Hepatocyte (in vitro differentiated cells): ENCODE results near the gene NCF2. TPM values are rescaled to one million over a fixed set of nuclear protein-coding genes. Genes with fewer than 3 reads are reported as not detected.
"Not testable (repeated sequence)": the region's sequence is repeated elsewhere in the genome, so short reads cannot be mapped to it uniquely, and the experiment has no call there.

Source experiments
- DNase-seq: peaks from one replicate; pipeline ENCODE4 v3.0.0-alpha.2; 2016; ENCODE audit warnings: low spot score
- H2AFZ ChIP-seq: fragments of 200-600 bp; sonication (generic); 2 replicates; pipeline ENCODE4 v1.6.0; 2016; ENCODE audit warnings: antibody characterized with exemption, mild to moderate bottlenecking
- H3K27ac ChIP-seq: fragments of 200-600 bp; sonication (generic); 2 replicates; pipeline ENCODE4 v1.5.1; 2016; ENCODE audit warnings: mild to moderate bottlenecking
- H3K27me3 ChIP-seq: fragments of 200-600 bp; sonication (generic); 2 replicates; pipeline ENCODE4 v1.6.1; 2016
- H3K36me3 ChIP-seq: fragments of 200-600 bp; sonication (generic); replicated peaks from 2 replicates; pipeline ENCODE4 v1.5.1; 2016; ENCODE audit warnings: low read depth; ENCODE audit not compliant: insufficient read depth
- H3K4me1 ChIP-seq: fragments of 200-600 bp; sonication (generic); 2 replicates; pipeline ENCODE4 v1.5.1; 2016; ENCODE audit warnings: mild to moderate bottlenecking, moderate library complexity; ENCODE audit not compliant: insufficient read depth
- H3K4me2 ChIP-seq: fragments of 200-600 bp; sonication (generic); 2 replicates; pipeline ENCODE4 v1.6.0; 2016
- H3K4me3 ChIP-seq: fragments of 200-600 bp; sonication (generic); 2 replicates; pipeline ENCODE4 v1.5.1; 2016; ENCODE audit warnings: mild to moderate bottlenecking
- H3K79me2 ChIP-seq: fragments of 200-600 bp; sonication (generic); 2 replicates; pipeline ENCODE4 v1.6.0; 2017; ENCODE audit warnings: mild to moderate bottlenecking
- H3K9me2 ChIP-seq: fragments of 200-600 bp; sonication (generic); replicated peaks from 2 replicates; pipeline ENCODE4 v1.6.0; 2017; ENCODE audit warnings: mild to moderate bottlenecking; ENCODE audit not compliant: insufficient read depth
- H3K9me3 ChIP-seq: fragments of 200-600 bp; sonication (generic); 2 replicates; pipeline ENCODE4 v1.5.1; 2016; ENCODE audit warnings: low read depth, mild to moderate bottlenecking
- H4K20me1 ChIP-seq: fragments of 200-600 bp; sonication (generic); 2 replicates; pipeline ENCODE4 v1.6.0; 2016; ENCODE audit warnings: mild to moderate bottlenecking; ENCODE audit not compliant: insufficient read depth, poor library complexity, severe bottlenecking
- CTCF ChIP-seq: fragments of 200-600 bp; sonication (generic); IDR thresholded peaks from 2 replicates; pipeline ENCODE4 v1.5.1; 2016; ENCODE audit warnings: antibody characterized with exemption, mild to moderate bottlenecking; ENCODE audit not compliant: poor library complexity
- EZH2 ChIP-seq: fragments of 200-600 bp; sonication (generic); IDR thresholded peaks from 2 replicates; pipeline ENCODE4 v1.6.1; 2016; ENCODE audit warnings: antibody characterized with exemption, mild to moderate bottlenecking, borderline replicate concordance
- EZH2phosphoT487 ChIP-seq: fragments of 200-600 bp; sonication (generic); IDR thresholded peaks from one replicate; pipeline ENCODE4 v1.6.1; 2018; ENCODE audit warnings: antibody characterized with exemption, mild to moderate bottlenecking, low read depth, moderate library complexity; ENCODE audit not compliant: unreplicated experiment, severe bottlenecking
- WGBS: methylation state at CpG from one replicate; pipeline ENCODE4 v1.1.6; 2016; ENCODE audit warnings: low lambda C conversion rate; ENCODE audit errors: missing lambda C conversion rate; 5-methylcytosine and 5-hydroxymethylcytosine counted together
- polyA plus RNA-seq: library from polyadenylated mRNA; unstranded; fragments of >200 nt; fragmentation: Nextera tagmentation; extraction: Ambion mirVana; gene quantifications from 2 replicates; pipeline ENCODE4 v1.2.1, GENCODE V29; 2016
- total RNA-seq: library from RNA; depleted of rRNA; stranded (reverse); fragments of >200 nt; gene quantifications from 2 replicates; pipeline ENCODE4 v1.2.3, GENCODE V29; 2014

Gene NCF2
- total and polyA plus RNA-seq, 2 experiments from 2014 or later = 3.1 to 13.7 TPM

DNA sequence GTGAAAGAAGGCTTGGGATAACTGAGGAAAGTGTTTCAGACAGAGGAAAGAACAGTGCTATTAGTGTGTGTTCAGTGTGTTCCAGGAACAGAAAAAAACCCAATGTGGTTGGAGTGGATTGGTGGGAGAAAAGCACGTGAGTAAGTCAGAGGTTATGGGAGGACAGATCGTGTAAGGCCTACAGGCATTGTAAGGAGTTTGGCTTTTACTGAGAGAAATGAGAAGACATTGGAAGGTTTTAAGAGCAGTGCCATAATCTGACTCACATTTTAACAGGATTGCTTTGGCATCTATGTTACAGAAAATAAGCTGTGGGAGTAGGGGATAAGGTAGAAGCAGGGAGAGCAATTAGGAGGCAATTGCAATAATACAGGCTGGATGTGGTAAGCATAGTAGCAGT is 40.5 kb upstream of the NCF2 start:
- Histone ChIP-seq H3K36me3 (no peaks in the 10 kb centered on the region), H3K27ac (no peak overlapping the region)

DNA sequence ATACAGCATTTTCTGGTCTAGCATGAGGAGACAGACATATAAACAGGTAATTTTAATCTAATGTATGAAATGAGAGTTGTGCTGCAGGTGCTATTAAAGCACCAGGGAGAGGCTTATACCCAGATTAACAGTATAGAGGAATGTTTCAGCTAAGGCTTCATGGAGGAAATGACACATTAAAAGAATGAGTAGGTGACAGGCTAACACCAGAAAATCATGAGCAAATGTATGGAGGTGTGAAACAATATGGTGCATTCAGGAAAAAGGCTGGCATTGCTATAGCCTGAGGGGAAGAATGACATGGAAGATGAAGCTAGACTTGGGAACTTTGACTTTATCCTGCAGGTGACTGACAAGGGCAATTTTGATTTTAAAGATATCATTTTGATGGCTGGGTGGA is 38.3 kb upstream of the NCF2 start:
- H3K9me3 ChIP-seq = no peaks in the 10 kb centered on the region
- peaks cover 20% of the 10 kb centered on the region for H4K20me1 ChIP-seq
- H3K4me2 ChIP-seq = no peak overlapping the region
- H2AFZ ChIP-seq = no peak overlapping the region
- H3K27me3 ChIP-seq = no peaks in the 10 kb centered on the region
- no peak overlapping the region for H3K27ac ChIP-seq
- DNase-seq = no peak
- TF ChIP-seq EZH2phosphoT487 (no peak), CTCF (no peak), EZH2 (no peak)
- peaks cover 17% of the 10 kb centered on the region for H3K4me1 ChIP-seq
- no peaks in the 10 kb centered on the region for H3K36me3 ChIP-seq
- no peaks in the 10 kb centered on the region for H3K9me2 ChIP-seq
- H3K4me3 ChIP-seq = no peak overlapping the region
- H3K79me2 ChIP-seq = peaks cover 34% of the 10 kb centered on the region

More for the DNA sequence above, 40.5 kb upstream of the NCF2 start:
- peaks cover 17% of the 10 kb centered on the region for H3K4me1 ChIP-seq
- no peak overlapping the region for H2AFZ ChIP-seq
- H4K20me1 ChIP-seq = peaks cover 26% of the 10 kb centered on the region
- H3K79me2 ChIP-seq = peaks cover 46% of the 10 kb centered on the region
- H3K4me3 ChIP-seq = no peak overlapping the region
- TF ChIP-seq EZH2phosphoT487 (no peak), EZH2 (no peak), CTCF (no peak)
- H3K9me2 ChIP-seq = no peaks in the 10 kb centered on the region
- no peak for DNase-seq
- H3K9me3 ChIP-seq = no peaks in the 10 kb centered on the region
- no peak overlapping the region for H3K4me2 ChIP-seq
- 88% methylated on average over 2 of the region's 2 CpGs for WGBS
- H3K27me3 ChIP-seq = no peaks in the 10 kb centered on the region

DNA sequence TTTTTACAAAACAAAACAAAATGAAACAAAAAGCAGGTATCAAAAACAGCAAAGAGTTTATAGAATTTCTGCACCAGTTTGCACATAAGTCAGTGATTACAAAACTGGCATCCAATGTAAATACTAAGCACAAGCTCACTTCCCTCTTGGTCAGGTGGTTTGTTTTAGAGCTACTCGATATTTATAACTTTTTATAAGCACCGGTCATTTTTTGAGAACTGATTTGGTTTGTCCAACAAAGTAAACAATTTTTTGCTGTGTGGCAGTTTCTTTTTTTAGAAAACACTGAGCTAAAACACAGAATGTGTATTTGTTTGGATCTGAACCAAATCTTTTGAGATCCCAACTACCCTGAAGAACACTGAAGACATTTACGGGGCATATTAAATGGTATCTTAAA is 36.0 kb upstream of the NCF2 start:
- WGBS = 70% methylated on average over 3 of the region's 3 CpGs
- not testable (repeated sequence) for H3K27me3 ChIP-seq, H4K20me1 ChIP-seq, H3K4me2 ChIP-seq, H3K9me2 ChIP-seq, H3K9me3 ChIP-seq, H3K4me1 ChIP-seq, H2AFZ ChIP-seq, H3K36me3 ChIP-seq, DNase-seq, H3K4me3 ChIP-seq
- Histone ChIP-seq H3K79me2 (peaks cover 11% of the 10 kb centered on the region), H3K27ac (peak overlapping the region; percentile 8)

- Histone ChIP-seq H3K79me2 (no peaks in the 10 kb centered on the region), H3K27ac (peak overlapping the region; percentile 46)
- peak; percentile 73 for DNase-seq
Measured at GRCh38 chr1:183622884-183623785, 32.9 kb upstream of the NCF2 start.

More at GRCh38 chr1:183622884-183623785, 32.9 kb upstream of the NCF2 start:
- Histone ChIP-seq H3K9me3 (no peaks in the 10 kb centered on the region), H4K20me1 (no peaks in the 10 kb centered on the region), H2AFZ (no peak overlapping the region), H3K27me3 (no peaks in the 10 kb centered on the region), H3K4me2 (no peak overlapping the region), H3K36me3 (no peaks in the 10 kb centered on the region), H3K9me2 (no peaks in the 10 kb centered on the region), H3K4me3 (no peak overlapping the region), H3K4me1 (peaks cover 3% of the 10 kb centered on the region)
- TF ChIP-seq CTCF = peak; percentile 77
- TF ChIP-seq EZH2phosphoT487 = no peak
- no peak for TF ChIP-seq EZH2
- 63% methylated on average over 10 of the region's 10 CpGs for WGBS
